ENCODE results near the gene LARGE1.

- TF ChIP-seq, protein P1, sequence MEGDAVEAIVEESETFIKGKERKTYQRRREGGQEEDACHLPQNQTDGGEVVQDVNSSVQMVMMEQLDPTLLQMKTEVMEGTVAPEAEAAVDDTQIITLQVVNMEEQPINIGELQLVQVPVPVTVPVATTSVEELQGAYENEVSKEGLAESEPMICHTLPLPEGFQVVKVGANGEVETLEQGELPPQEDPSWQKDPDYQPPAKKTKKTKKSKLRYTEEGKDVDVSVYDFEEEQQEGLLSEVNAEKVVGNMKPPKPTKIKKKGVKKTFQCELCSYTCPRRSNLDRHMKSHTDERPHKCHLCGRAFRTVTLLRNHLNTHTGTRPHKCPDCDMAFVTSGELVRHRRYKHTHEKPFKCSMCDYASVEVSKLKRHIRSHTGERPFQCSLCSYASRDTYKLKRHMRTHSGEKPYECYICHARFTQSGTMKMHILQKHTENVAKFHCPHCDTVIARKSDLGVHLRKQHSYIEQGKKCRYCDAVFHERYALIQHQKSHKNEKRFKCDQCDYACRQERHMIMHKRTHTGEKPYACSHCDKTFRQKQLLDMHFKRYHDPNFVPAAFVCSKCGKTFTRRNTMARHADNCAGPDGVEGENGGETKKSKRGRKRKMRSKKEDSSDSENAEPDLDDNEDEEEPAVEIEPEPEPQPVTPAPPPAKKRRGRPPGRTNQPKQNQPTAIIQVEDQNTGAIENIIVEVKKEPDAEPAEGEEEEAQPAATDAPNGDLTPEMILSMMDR (IDR thresholded peaks at IDR 0.05; ENCODE audit: insufficient read depth, low read length): no peak
- no peak for TF ChIP-seq REST (IDR thresholded peaks at IDR 0.05; ENCODE audit: insufficient replicate concordance, low read depth)
Measured at GRCh38 chr22:33372875-33373274, 547.4 kb downstream of the LARGE1 start.
